ENCODE results near the gene SCN11A. TPM values are rescaled to one million over a fixed set of nuclear protein-coding genes. Genes with fewer than 3 reads are reported as not detected.

Gene SCN11A
- total and polyA plus RNA-seq, 2 donors (not counting 1 experiment from before 2014, with no cell fraction given), result 0.01 to 0.17 TPM

DNA sequence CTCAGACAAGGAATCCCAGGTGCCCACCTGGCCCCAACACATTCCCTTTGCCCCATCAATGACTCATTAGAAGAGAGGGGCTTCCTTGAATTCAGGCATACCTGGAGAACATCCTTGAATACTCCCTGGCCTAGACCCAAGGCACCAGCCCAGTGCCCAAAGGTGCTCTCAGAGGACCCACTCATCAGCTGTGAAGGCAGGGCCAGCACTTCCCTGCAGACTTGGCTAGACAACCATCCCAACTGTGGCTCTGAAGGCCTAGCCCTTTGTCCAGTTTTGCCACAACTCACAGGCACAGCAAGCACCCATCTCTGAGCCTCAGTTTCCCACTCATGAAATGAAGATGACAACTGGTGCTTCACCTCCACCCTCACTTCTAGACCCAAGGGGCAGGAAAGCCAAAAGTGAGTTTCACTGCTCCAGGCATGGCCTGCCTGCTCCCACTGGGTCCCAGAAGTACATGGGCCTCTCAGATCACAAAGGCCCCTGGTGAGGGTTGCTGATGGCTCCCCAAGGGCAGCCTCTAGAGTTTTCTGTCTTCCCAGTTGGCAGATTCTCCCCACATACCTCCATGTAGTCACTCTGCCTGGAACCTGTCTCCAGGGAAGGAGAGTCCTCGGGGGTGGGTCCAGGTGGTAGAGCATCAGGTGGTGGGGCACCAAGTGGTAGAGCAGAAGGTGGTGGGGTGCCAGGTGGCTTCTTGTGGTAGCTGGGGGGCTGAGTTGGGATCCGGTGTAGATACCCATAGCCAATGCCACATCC, 48.2 kb upstream of the SCN11A start:
- Histone ChIP-seq H3K79me2 (ENCODE audit: control insufficient read depth, insufficient read depth, low read length) (peaks cover 11% of the 10 kb centered on the region), H3K27me3 (ENCODE audit: control insufficient read depth, insufficient read depth, low read length) (no peaks in the 10 kb centered on the region), H3K27ac (ENCODE audit: insufficient read depth, low read length) (no peak overlapping the region), H2AFZ (ENCODE audit: low read length) (no peak overlapping the region), H3K9me3 (ENCODE audit: control insufficient read depth, insufficient read depth, low read depth, low read length) (no peaks in the 10 kb centered on the region), H3K4me1 (ENCODE audit: control insufficient read depth, extremely low read depth, insufficient read depth, low read length) (no peaks in the 10 kb centered on the region), H4K20me1 (ENCODE audit: control insufficient read depth, extremely low read depth, insufficient read depth, low read length) (no peaks in the 10 kb centered on the region), H3K4me3 (replicated peaks in 1 of 4; ENCODE audit: control extremely low read depth in 1 of 4, insufficient read depth in 1 of 4, low read depth in 3 of 4, low read length in 4 of 4) (no peak overlapping the region), H3K9ac (ENCODE audit: insufficient read depth, low read length) (no peak overlapping the region), H3K36me3 (ENCODE audit: control insufficient read depth, insufficient read depth, low read length) (peaks cover 15% of the 10 kb centered on the region), H3K4me2 (ENCODE audit: extremely low read depth, insufficient read depth, low read length) (no peak overlapping the region)
- no peak for DNase-seq (ENCODE audit: low read depth in 2 of 2)
- TF ChIP-seq EZH2 (IDR thresholded peaks at IDR 0.05; ENCODE audit: low read length, missing control alignments), result no peak
- TF ChIP-seq, protein P1, sequence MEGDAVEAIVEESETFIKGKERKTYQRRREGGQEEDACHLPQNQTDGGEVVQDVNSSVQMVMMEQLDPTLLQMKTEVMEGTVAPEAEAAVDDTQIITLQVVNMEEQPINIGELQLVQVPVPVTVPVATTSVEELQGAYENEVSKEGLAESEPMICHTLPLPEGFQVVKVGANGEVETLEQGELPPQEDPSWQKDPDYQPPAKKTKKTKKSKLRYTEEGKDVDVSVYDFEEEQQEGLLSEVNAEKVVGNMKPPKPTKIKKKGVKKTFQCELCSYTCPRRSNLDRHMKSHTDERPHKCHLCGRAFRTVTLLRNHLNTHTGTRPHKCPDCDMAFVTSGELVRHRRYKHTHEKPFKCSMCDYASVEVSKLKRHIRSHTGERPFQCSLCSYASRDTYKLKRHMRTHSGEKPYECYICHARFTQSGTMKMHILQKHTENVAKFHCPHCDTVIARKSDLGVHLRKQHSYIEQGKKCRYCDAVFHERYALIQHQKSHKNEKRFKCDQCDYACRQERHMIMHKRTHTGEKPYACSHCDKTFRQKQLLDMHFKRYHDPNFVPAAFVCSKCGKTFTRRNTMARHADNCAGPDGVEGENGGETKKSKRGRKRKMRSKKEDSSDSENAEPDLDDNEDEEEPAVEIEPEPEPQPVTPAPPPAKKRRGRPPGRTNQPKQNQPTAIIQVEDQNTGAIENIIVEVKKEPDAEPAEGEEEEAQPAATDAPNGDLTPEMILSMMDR (conservative IDR thresholded peaks at IDR 0.05 in 1 of 2, IDR thresholded peaks at IDR 0.05 in 1 of 2; ENCODE audit: low read depth in 1 of 2, low read length in 2 of 2), result no peak

DNA sequence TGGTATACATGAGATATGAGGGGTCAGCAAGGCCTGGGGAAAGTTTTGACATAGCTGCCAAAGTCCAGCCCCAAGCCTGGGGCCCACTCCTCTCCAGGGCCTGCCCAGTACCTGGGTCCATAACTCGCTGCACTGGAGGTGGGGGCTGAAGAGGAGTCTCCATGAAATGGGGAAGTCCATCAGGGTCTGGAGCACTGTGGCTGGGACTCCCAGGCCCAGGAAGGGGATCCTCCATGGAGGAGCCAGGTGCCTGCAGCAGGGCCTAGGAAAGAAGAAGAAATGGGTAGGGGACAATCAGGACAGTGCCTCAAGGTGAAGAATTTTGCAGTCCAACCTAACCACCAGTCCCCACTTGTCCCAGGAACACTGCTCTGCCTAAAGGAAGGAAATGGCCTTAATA, 47.5 kb upstream of the SCN11A start:
- H3K27ac ChIP-seq (ENCODE audit: insufficient read depth, low read length), result no peak overlapping the region
- H3K9me3 ChIP-seq (ENCODE audit: control insufficient read depth, insufficient read depth, low read depth, low read length), result no peaks in the 10 kb centered on the region
- H2AFZ ChIP-seq (ENCODE audit: low read length), result no peak overlapping the region
- peaks cover 15% of the 10 kb centered on the region for H3K36me3 ChIP-seq (ENCODE audit: control insufficient read depth, insufficient read depth, low read length)
- H3K4me2 ChIP-seq (ENCODE audit: extremely low read depth, insufficient read depth, low read length), result no peak overlapping the region
- peaks cover 6% of the 10 kb centered on the region for H3K79me2 ChIP-seq (ENCODE audit: control insufficient read depth, insufficient read depth, low read length)
- no peaks in the 10 kb centered on the region for H4K20me1 ChIP-seq (ENCODE audit: control insufficient read depth, extremely low read depth, insufficient read depth, low read length)
- H3K4me1 ChIP-seq (ENCODE audit: control insufficient read depth, extremely low read depth, insufficient read depth, low read length), result no peaks in the 10 kb centered on the region
- H3K9ac ChIP-seq (ENCODE audit: insufficient read depth, low read length), result no peak overlapping the region
- TF ChIP-seq, protein P1 (conservative IDR thresholded peaks at IDR 0.05 in 1 of 2, IDR thresholded peaks at IDR 0.05 in 1 of 2; ENCODE audit: low read depth in 1 of 2, low read length in 2 of 2), result no peak
- TF ChIP-seq EZH2 (IDR thresholded peaks at IDR 0.05; ENCODE audit: low read length, missing control alignments), result no peak
- no peak for DNase-seq (ENCODE audit: low read depth in 2 of 2)
- no peak overlapping the region for H3K4me3 ChIP-seq (replicated peaks in 1 of 4; ENCODE audit: control extremely low read depth in 1 of 4, insufficient read depth in 1 of 4, low read depth in 3 of 4, low read length in 4 of 4)
- no peaks in the 10 kb centered on the region for H3K27me3 ChIP-seq (ENCODE audit: control insufficient read depth, insufficient read depth, low read length)

DNA sequence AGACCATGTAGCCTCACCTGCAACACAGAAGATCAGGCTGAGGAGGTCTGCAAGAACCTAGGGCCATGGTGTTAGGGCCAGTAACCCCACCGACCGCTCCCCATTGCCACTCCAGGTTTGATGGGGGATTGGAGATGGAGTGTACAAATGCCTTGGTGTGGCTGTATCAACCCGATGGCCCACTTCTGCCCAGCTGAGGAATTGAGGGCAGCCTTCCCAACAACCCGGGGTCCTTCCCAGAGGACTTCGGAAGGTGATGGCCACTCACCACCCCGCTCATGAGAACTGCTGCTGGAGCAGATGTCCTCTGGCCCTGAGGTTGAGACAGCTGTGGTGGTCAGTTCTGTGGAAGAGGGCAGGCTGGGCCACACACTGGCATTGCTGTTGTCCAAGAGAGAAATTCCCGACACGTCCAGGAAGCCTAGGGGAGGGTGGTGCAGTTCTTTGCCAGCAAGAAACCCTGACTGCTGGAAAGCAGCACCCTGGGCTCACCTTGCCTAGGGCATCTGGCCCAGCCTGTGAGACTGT, 46.8 kb upstream of the SCN11A start:
- Histone ChIP-seq H3K9me3 (ENCODE audit: control insufficient read depth, insufficient read depth, low read depth, low read length) (no peaks in the 10 kb centered on the region), H3K4me3 (replicated peaks in 1 of 4; ENCODE audit: control extremely low read depth in 1 of 4, insufficient read depth in 1 of 4, low read depth in 3 of 4, low read length in 4 of 4) (no peak overlapping the region), H3K79me2 (ENCODE audit: control insufficient read depth, insufficient read depth, low read length) (no peaks in the 10 kb centered on the region), H3K4me1 (ENCODE audit: control insufficient read depth, extremely low read depth, insufficient read depth, low read length) (no peaks in the 10 kb centered on the region), H4K20me1 (ENCODE audit: control insufficient read depth, extremely low read depth, insufficient read depth, low read length) (no peaks in the 10 kb centered on the region), H2AFZ (ENCODE audit: low read length) (no peak overlapping the region), H3K4me2 (ENCODE audit: extremely low read depth, insufficient read depth, low read length) (no peak overlapping the region), H3K27me3 (ENCODE audit: control insufficient read depth, insufficient read depth, low read length) (no peaks in the 10 kb centered on the region), H3K27ac (ENCODE audit: insufficient read depth, low read length) (no peak overlapping the region), H3K9ac (ENCODE audit: insufficient read depth, low read length) (no peak overlapping the region), H3K36me3 (ENCODE audit: control insufficient read depth, insufficient read depth, low read length) (peaks cover 15% of the 10 kb centered on the region)
- TF ChIP-seq, protein P1 (conservative IDR thresholded peaks at IDR 0.05 in 1 of 2, IDR thresholded peaks at IDR 0.05 in 1 of 2; ENCODE audit: low read depth in 1 of 2, low read length in 2 of 2), result no peak
- no peak for TF ChIP-seq EZH2 (IDR thresholded peaks at IDR 0.05; ENCODE audit: low read length, missing control alignments)
- no peak for DNase-seq (ENCODE audit: low read depth in 2 of 2)
